NCI-H2227 (cell line): Measurements from ENCODE around the gene FHOD3.
"Not testable (repeated sequence)": the region's sequence is repeated elsewhere in the genome, so short reads cannot be mapped to it uniquely, and the experiment has no call there.

Experiments used
- DNase-seq: peaks from one replicate; lab custom pipeline; 2025; ENCODE audit not compliant: unreplicated experiment; lab: John Stamatoyannopoulos, UW

The FHOD3 gene

DNA sequence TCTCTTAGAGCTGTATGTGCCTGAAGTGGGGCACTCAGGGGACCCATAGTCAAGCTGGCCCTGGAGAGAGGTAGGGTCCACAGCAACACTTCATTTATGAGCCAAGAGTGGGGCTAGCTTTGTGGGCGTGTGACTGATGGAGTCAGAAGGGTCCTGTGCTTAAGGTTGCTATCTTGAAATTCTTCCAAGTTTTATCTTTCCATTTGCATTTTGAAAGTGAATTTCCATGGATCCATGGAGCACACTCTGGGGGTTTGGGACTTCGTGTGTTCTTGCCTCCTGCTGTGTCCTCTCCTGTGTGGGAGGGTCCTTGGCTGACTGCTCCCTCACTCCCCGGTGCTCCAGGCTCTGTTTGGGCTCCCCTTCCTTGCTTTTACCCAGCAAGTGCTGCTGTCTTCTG is 50.8 kb downstream of the FHOD3 start:
- no peak for DNase-seq

DNA sequence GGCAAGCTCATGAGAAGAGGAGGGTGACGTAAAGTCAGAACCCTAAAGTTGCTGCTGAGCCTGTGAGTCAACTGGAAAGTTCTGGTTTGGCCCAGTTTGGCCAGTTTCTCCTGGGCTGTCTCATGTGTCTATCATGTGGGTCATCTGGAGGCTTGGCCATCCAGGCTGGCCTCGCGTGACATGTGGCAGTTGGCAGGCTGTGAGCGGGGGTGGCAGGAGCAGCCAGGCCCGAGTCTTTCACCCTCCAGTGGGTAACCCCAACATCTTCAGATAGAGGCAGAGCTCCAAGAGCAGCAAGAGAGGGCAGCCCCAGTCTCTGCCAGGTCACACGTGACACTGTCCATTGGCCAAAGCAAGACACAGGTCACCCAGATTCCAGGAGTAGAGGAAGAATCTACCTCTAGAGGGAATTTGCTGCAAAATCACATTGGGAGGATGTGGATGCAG is 51.5 kb downstream of the FHOD3 start:
- DNase-seq: no peak

DNA sequence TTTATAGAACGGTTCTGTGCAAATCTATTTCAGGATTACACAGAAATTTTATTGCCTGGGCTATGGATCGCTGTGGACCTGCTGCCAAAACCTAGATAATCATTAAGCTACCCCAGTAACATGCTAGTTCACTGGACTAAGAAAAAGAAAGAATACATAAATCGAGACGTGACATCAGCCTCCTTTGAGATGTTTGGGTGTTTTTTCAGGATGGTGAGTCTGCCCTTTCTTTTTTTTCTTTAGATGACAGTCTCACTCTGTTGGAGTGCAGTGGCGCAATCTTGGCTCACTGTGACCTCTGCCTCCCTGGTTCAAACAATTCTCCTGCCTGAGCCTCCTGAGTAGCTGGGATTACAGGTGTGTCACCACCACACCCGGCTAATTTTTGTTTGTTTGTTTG is 52.0 kb downstream of the FHOD3 start:
- DNase-seq: no peak

DNA sequence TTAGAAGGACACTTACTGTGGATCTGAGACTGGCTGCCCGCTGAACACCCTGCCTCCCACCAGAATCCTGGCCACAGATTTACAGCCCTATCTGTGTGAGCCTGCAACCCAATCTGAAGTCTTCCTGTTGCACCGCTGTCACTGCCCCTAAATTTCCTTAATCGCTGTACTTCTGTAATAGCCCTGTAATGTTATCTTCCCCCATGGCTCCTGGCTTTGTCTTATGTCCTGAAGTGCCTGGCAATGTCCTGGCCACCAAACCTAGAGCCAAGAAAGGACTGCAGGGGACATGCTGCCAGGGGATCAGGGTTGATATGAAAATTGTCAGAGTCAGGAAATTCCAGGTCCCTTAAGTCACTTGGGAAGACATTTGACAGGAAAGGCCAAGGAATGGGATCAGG is 52.7 kb downstream of the FHOD3 start:
- DNase-seq: no peak

DNA sequence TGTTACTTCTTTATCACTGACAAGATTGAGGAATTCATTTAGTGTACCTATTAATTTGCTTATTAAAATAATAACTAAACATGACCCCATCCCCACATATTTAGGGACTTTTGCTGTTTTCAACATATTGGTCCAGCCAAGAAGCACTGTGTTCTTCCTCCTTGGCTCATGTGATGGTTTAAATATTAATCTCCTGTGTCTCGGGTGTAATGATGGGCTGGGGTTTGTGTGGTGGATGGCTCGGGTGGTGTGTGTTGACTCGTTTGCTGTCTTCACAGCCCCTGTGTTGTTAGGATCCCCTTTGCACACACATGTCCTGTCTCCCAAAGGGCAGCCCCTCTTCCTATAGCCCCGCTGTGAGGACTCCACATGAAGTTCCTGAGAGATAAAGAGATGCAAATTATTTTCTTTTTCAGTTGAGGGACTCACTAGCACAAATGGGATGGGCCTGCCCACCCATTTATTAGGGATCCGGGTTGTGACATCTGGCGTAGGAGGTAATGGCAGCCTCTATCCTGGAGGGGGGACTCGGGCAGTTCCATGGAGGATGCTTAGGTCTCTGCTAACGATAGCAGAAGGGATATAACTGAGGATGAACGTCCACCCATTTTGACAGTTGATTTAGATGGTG is 53.4 kb downstream of the FHOD3 start:
- peak; percentile 64 for DNase-seq

DNA sequence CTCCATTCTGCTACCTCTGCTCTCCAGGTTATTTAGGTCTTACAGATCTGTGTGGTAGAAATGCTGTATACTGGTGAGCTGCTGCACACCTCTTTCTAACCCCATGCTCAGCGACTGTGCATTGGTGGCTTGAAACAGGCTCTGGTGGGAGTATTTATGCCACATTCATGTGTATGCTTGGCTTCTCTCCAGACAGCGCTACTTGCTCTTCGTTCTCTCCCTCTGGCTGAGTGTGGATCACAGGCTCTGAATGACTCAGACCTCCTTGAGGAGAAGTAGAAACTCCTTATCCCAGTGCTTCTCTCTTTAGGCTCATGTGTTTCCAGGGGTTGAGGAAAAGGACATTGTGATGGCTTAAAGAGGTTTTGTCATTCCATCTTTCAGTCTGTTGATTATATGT is 54.9 kb downstream of the FHOD3 start:
- no peak for DNase-seq

DNA sequence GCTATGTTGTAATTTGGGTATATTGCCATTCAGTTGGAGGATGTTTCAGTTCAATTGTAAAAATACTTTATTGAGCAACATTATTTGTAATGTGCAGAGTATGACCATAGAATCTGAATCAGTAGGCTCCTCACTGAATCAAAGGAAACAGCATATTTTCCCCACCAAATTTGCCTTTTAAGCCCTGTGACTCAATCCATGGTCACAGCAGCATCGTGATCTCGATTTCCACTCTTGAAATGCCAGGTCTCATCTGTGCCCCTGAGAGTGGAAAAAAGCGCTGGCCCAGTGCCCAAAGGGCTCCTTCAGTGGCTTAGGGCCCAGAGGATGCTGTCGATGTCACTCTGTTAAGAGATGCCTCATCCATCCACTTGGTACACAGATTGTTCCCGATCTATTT is 57.5 kb downstream of the FHOD3 start:
- no peak for DNase-seq

DNA sequence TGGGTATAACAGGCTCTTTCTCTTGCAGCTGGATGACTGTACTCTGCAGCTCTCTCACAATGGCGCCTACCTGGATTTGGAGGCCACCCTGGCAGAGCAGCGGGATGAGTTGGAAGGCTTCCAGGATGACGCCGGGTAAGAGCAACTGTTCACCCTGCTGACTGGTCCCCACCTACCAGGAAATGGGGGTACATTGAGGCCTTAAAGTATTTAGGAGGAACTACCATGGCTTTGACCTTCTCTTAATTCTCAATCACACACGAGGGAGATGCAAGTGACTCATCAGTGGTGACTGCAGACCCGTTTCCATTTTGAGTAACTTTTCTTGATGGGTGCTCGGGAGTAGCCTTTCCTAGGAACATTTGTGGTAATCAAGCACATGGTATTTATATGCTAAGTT is 58.0 kb downstream of the FHOD3 start:
- no peak for DNase-seq

DNA sequence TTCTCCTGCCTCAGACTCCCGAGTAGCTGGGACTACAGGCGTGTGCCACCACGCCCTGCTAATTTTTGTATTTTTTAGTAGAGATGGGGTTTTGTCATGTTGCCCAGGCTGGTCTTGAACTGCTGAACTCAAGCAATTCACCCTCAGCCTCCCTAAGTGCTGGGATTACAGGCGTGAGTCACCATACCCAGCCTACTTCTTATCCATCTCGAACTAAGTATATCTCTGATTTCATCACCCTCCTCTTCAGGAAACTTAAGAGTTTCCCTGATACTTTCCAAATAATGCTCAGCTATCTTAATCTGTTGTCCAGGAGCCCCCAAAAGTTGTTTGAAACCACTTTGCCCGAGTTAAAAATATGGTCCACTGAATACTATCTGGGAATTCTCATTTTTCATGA is 59.2 kb downstream of the FHOD3 start:
- DNase-seq: not testable (repeated sequence)

DNA sequence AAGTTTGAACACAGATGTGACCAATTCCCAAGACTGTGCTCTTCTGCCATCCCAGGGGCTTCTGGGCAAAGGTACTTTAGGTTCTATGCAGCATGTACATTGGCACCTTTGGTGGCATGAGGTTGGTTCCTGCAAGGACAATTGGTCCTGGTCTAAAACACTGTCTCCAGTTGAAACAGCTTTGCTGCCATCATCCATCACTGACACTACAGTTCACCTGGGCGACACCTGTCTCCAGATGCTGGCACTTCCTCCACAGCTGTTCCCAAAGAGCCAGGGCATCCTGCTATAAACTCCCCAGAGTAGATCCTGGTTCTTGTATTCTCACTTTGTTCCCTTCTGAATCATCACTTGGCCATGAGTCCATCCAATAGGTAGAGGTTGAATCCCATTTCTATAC is 60.6 kb downstream of the FHOD3 start:
- no peak for DNase-seq

DNA sequence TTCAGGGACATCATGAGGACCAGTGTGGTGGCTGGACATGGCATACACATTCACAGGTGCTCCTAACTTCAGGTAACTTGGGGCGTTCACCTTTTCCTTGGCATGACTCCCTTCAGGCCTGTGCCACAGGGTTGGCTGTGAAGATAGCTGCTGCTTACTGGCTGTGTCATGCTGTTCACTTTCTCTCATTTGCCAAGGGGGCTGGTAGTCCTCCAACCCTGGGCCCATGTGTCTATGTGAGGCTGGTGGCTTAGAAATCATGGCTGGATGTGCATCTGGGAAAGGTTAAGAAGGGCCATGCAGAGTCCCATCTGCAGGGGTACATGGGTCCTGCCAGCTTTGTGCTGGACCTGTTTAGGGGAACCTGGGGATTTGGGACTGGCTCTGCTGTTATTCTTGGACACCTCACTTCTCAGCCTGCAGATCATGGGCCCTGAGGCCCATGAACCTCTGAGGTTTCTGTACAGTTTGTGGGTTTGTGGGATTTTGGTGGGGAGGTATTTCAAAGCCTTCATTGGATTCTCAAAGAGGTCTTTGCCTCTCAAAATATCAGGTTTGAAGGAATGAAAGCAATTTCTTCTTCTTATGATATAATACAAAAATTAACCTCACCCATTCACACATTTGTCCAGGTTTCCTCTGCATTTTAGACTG is 62.9 kb downstream of the FHOD3 start:
- no peak for DNase-seq

DNA sequence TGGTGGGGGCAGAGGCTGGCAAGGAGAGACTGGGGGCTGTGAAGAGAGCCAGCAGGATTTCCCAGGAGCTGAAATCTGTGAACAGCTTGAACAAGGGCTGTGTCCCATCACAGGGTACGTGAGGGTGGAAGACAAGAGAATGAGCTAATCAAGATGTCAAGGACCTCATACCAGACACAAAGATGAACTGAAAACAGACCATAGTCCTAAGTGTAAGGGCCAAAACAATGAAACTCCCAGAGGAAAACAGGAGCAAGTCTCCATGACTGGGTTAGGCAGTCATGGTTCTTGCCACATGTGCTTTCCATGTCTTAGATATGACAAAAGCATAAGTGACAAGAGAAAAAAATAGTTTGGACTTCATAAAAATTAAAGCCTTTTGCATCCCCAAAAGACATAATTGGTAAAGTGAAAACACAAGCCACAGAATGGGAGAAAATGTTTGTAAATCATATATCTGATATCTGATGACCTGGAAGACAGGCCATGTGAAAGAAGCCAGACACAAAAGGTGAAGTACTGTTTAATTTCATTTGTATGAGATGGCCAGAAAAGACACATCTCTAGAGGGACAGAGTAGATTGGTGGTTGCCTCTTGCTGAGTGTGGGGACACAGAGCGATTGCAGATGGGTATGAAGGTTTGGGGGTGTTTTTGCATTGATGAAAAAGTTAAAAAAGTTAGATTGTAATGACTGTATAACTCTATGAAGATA is 67.6 kb downstream of the FHOD3 start:
- DNase-seq: no peak

DNA sequence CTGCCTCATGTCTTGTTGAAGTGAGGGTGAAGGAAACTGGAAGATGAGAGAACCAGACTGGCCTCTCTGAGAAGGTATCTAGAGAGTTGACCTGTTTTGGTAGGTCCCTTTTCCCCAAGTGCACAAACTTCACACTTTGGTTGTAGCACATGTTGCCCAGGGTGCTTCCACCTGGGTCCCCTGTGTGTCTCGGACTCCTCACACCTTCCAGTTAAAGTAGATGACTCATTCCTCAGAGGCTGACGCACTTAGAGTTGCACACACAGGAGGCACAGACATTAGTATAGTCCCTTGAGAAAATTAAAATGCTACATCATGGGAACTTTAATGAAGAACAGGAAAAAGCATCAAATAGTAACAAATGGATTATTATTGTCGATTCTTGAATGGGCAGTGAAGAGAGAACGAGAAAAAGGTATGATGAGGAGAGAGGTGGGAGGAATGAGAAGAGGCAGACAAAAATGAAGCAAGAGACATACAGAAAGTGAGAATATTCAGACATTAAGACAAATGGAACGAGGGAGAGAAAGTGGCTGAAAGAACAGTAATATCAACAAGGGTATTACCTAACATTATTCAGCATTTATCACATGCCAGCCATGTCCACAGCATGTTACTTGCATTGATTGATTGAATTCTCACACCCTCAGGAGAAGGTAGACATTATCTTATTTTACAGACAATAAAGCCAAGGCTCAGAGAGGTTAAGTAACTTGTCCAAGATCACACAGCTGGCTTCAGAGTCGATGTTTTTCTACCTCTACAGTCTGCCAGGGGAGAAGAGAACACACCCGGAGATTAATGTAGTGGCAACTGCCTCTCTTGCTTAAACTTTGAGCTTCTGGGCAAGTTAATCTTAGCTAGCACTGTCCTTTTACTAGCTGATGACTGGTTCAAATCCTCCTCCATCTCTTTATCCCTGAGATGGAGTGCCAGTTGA is 68.6 kb downstream of the FHOD3 start:
- no peak for DNase-seq

DNA sequence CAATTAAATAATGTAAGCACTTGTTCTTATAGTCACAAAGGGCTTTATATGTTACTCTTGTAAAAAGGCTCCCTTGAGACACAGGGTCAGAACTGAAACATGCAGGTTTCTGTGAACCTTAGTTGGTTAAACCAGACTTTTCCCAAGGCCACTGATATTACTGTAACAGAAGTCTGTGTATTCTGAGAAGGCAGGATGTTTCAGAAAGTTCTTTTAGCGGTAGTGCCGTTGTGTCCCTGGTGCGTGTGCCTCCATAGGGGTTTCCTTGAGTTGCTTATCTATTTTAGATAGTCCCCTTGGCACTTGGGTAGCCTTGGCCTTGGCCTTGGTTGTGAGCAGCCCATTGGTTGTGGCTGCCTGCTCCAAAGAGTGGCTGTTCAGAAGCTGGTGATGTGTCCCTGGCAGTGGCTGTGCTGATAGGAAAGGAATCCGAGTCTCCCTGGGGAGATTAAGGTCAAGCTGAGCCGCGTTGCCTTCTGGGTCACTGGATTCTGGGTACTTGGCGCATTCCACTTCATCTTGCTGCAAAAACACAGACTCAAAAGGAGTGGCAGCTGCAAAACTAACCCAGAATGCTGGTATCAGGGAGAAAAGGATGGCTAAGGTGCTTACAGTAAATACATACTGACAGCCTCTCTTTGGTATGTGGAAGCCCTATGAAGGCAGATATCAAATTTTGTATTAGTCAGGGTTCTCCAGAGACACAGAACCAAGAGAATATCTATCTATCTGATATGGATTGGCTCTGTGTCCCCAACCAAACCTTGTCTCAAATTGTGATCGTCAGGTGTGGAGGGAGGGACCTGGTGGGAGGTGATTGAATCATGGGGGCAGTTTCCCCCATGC is 69.7 kb downstream of the FHOD3 start:
- no peak for DNase-seq

DNA sequence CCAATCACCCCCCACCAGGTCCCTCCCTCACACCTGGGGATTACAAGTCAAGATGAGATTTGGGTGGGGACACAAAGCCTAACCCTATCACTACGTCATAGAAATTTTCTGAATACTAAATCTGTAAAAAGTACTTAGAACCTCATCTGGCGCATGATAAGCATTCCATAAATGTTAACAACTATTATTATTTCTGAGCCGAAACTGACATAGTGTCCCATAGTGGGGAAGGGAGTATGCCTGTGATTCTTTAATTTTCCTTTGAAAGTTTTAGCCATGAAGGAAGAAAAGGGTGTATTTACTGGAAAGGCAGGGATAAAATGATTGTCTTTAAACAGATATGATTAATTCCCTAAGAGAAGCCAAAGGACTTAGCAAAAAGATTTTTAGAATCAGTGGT is 71.4 kb downstream of the FHOD3 start:
- no peak for DNase-seq

DNA sequence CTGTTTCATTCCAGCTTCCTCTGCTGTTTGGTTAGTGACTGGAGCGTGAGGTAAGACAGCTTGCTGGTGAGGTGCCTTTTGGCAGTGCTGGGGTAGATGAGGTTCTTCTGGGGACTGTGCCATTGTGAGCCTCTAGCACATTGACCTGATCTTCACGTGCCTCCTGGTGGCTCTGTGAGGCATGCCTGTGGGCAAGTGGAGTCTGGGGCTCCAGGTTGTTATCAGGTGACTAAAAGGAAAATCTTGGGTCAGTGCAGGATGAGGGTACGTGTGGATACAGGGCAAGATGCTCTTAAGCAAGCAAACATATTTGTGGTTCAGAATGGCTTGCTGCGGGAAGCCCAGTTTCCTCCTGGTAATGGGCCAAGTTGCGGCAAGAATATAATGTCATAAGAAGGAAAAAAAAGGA is 75.4 kb downstream of the FHOD3 start:
- DNase-seq: no peak

DNA sequence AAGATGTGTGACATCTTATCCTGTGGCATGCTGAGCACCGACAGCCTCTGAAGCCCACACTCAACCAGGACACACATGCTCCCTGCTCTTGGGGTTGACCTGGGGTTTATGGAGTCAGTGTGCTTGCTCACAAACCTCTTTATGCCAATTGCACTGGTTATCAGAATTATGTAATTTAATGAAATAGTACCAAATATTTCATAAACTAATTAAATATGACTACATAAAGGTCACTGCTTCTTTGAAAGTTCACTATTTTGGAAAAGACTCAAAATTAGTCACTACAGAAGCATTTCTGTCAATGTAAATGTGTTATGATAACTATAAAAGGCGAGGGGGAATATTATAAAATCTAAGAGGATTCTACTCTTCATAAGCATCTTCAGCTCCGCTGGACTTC is 76.7 kb downstream of the FHOD3 start:
- DNase-seq: no peak

DNA sequence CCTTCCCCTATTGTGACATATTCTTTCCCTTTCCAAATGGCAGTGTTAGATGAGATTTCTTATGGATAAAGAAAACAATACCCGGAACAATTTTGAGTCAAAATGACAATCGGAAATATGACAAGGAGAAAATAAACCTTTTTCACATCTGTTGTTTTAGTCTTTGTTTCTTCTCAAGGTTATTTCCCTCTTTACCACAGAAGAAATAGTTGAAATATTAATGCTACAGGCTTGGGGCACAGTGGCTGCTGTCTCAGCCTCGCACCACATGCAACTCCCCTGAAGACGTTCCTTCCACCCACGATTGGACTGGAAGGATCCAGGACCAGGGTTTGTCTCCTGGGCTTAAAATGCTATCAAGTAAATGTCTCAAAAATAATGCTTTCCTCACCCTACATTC is 77.6 kb downstream of the FHOD3 start:
- DNase-seq: no peak

DNA sequence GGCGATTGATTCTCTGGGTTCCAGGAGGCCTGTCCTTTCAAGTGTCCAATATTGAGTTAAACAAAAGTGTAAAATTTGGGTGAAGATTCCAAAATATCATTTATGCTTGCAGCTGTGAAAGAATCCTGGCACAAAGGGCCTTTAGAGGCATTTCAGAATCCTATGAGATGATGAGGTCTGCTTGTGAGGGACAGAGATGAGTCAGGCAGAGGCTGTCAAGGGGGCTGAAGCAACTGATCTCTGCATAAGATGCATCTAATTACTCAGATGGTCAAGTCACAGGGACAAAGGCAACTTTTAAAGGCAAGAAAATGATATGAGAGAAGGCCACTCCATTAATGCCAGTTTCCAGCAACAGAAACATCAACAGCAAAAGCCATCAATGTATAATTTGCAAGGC is 78.8 kb downstream of the FHOD3 start:
- DNase-seq: no peak

DNA sequence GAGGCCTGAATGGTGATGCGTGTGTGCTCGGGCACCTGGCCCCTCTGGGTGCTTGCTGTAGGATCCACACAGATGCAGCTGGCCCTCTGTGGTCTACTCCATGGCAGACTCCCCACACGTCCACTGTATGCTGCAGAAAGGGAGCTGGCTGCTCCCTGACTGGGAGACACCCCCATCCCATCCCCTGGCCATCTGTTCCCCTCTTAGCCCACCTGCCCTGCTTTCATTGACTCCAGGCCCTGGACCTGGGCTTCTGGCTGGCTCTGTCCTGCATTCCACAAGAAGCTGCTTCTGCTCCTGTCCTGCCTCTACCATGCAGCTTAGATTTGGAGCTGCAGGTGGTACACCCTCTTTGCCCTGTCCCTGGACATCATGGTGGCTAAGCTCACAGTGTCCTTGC is 80.1 kb downstream of the FHOD3 start:
- DNase-seq: no peak
